GM10266 (cell line): ENCODE data around the gene SIPA1L3.

Source experiments
- DNase-seq: peaks from one replicate; pipeline ENCODE4 v3.0.0; 2012; ENCODE audit errors: extremely low spot score
- CTCF ChIP-seq: IDR thresholded peaks from 2 replicates; pipeline ENCODE4 v1.5.1; 2012; ENCODE audit warnings: mild to moderate bottlenecking, low read depth; ENCODE audit not compliant: control insufficient read depth, insufficient read depth; ENCODE audit errors: missing control alignments

The SIPA1L3 gene

GRCh38 chr19:37957176-37957575 lies 50.2 kb downstream of the SIPA1L3 start:
- no peak for DNase-seq
- TF ChIP-seq CTCF = no peak

- TF ChIP-seq CTCF = no peak
Measured at GRCh38 chr19:37959665-37960114, 52.7 kb downstream of the SIPA1L3 start.

GRCh38 chr19:37961198-37961597 lies 54.2 kb downstream of the SIPA1L3 start:
- no peak for DNase-seq
- no peak for TF ChIP-seq CTCF

More at GRCh38 chr19:37959665-37960114, 52.7 kb downstream of the SIPA1L3 start:
- DNase-seq = no peak

GRCh38 chr19:37963190-37963936 lies 56.4 kb downstream of the SIPA1L3 start:
- DNase-seq = no peak
- TF ChIP-seq CTCF = peak; percentile 10

GRCh38 chr19:37964109-37964508 lies 57.1 kb downstream of the SIPA1L3 start:
- no peak for DNase-seq
- no peak for TF ChIP-seq CTCF

- TF ChIP-seq CTCF = no peak
- no peak for DNase-seq
Measured at GRCh38 chr19:37966211-37966661, 59.2 kb downstream of the SIPA1L3 start.

GRCh38 chr19:37966662-37967231 lies 59.7 kb downstream of the SIPA1L3 start:
- no peak for DNase-seq
- no peak for TF ChIP-seq CTCF
